HepG2 (cell line): ENCODE data around the gene SOX12. TPM values are rescaled to one million over a fixed set of nuclear protein-coding genes. Genes with fewer than 3 reads are reported as not detected.

Experiments
- CAMTA2 ChIP-seq: sonication (generic); formaldehyde crosslinking; IDR thresholded peaks from 2 replicates; pipeline ENCODE4 v1.4.0; 2020; ENCODE audit warnings: mild to moderate bottlenecking, missing genetic modification reagents, borderline replicate concordance
- CSRNP1 ChIP-seq: sonication (generic); formaldehyde crosslinking; IDR thresholded peaks from 2 replicates; pipeline ENCODE4 v1.8.1; 2023; ENCODE audit warnings: mild to moderate bottlenecking, missing genetic modification reagents
- HDAC2 ChIP-seq: sonication (generic); formaldehyde crosslinking; IDR thresholded peaks from 2 replicates; pipeline ENCODE4 v1.4.0; 2020; ENCODE audit warnings: missing genetic modification reagents
- IRF9 ChIP-seq: sonication (generic); formaldehyde crosslinking; IDR thresholded peaks from 2 replicates; pipeline ENCODE4 v1.8.0; 2022; ENCODE audit warnings: missing genetic modification reagents, mild to moderate bottlenecking, borderline replicate concordance
- KIAA2018 ChIP-seq: sonication (generic); formaldehyde crosslinking; IDR thresholded peaks from 2 replicates; pipeline ENCODE4 v1.5.0; 2020; ENCODE audit warnings: mild to moderate bottlenecking, missing genetic modification reagents, borderline replicate concordance
- KLF11 ChIP-seq: IDR thresholded peaks from 2 replicates; pipeline ENCODE4 v1.6.1; 2016; ENCODE audit warnings: missing compliant biosample characterization
- NFATC3 ChIP-seq: sonication (generic); formaldehyde crosslinking; IDR thresholded peaks from 2 replicates; pipeline ENCODE4 v1.5.1; 2020; ENCODE audit warnings: mild to moderate bottlenecking, missing genetic modification reagents
- NKX3-1 ChIP-seq: sonication (generic); formaldehyde crosslinking; IDR thresholded peaks from 2 replicates; pipeline ENCODE4 v1.5.0; 2020; ENCODE audit warnings: missing genetic modification reagents
- PAF1 ChIP-seq: IDR thresholded peaks from 2 replicates; pipeline ENCODE4 v1.6.1; 2016; ENCODE audit warnings: missing genetic modification reagents, missing compliant biosample characterization
- PRDM15 ChIP-seq: sonication (generic); formaldehyde crosslinking; IDR thresholded peaks from 2 replicates; pipeline ENCODE4 v1.4.0; 2020; ENCODE audit warnings: missing genetic modification reagents
- ZBTB37 ChIP-seq: sonication (generic); formaldehyde crosslinking; IDR thresholded peaks from 2 replicates; pipeline ENCODE4 v1.4.0; 2020; ENCODE audit warnings: mild to moderate bottlenecking, missing genetic modification reagents
- ZEB1 ChIP-seq: IDR thresholded peaks from 2 replicates; pipeline ENCODE4 v1.6.1; 2012; ENCODE audit warnings: mild to moderate bottlenecking, low read depth, inconsistent platforms; ENCODE audit not compliant: insufficient replicate concordance
- polyA plus RNA-seq, 8 experiments: library from polyadenylated mRNA; depleted of rRNA in 3 of 8; stranded (reverse) in 7 of 8; unstranded in 1 of 8; fragments of >200 nt; fragmentation: Illumina TruSeq in 4 of 8; extraction: Trizol in 4 of 8; gene quantifications; 2 replicates each; pipeline versions ENCODE4 v1.2.1 to v1.2.3, GENCODE V29; 2011 to 2016; ENCODE audit warnings: low read depth in 4 of 8, missing spikeins in 1 of 8, mixed read lengths in 1 of 8; ENCODE audit not compliant: insufficient read depth in 1 of 8
- total RNA-seq, 5 experiments: library from RNA; depleted of rRNA; stranded (reverse); fragments of >200 nt; fragmentation: Illumina TruSeq; extraction: Trizol; gene quantifications; 2 replicates each; pipeline ENCODE4 v1.2.3, GENCODE V29; 2016; ENCODE audit warnings: low read depth in 1 of 5

SOX12 gene
- total and polyA plus RNA-seq, 2 of the 13 experiments (the other 11 are each of a cell fraction or from before 2014, with no cell fraction given): 10.0 to 18.7 TPM

- TF ChIP-seq KIAA2018 (CRISPR knock-in tag) (no peak), PAF1 (CRISPR knock-in tag) (no peak), ZBTB37 (CRISPR knock-in tag) (peak; percentile 61; the same call in 1 of the 2 replicates), CAMTA2 (CRISPR knock-in tag) (peak; percentile 76; the same call in 1 of the 2 replicates), NKX3-1 (no peak), CSRNP1 (CRISPR knock-in tag) (peak; percentile 36; the same call in 1 of the 2 replicates), PRDM15 (CRISPR knock-in tag) (0 out of 2 replicates have a peak, but pooled peaks have one; percentile 38), HDAC2 (no peak), KLF11 (CRISPR knock-in tag) (no peak), IRF9 (CRISPR knock-in tag) (peak; percentile 37; the same call in 1 of the 2 replicates), NFATC3 (CRISPR knock-in tag) (no peak), ZEB1 (no peak)
These were observed 21.4 kb downstream of the SOX12 start, which contains the start of gene NRSN2 (continued) for GRCh38 chr20:346640-347316.
